A673 (cell line): ENCODE results near the gene CCNY.

Experiments
- CTCF ChIP-seq: fragments of 300-800, 200-600 bp; sonication (generic); conservative IDR thresholded peaks from 2 replicates; pipeline ENCODE4 v1.5.1; 2017; ENCODE audit warnings: low read depth, mild to moderate bottlenecking, antibody characterized with exemption, low read length, moderate library complexity, mixed read lengths
- EZH2 ChIP-seq: fragments of 200-600 bp; sonication (generic); IDR thresholded peaks from 2 replicates; pipeline ENCODE4 v1.6.1; 2017; ENCODE audit warnings: borderline replicate concordance, low read depth, mild to moderate bottlenecking, mixed read lengths, antibody characterized with exemption, low read length; ENCODE audit not compliant: poor library complexity, severe bottlenecking

GRCh38 chr10:35545079-35545657 is 208.9 kb downstream of the CCNY start:
- no peak for TF ChIP-seq CTCF
- no peak for TF ChIP-seq EZH2
